Ascending aorta (tissue), 2 donors: ENCODE measurements around the gene FAM13B. TPM values are rescaled to one million over a fixed set of nuclear protein-coding genes. Genes with fewer than 3 reads are reported as not detected.
A peak's percentile ranks its signal among the peaks of the same experiment; 100 is the strongest.

Source experiments
- DNase-seq, 2 donors: peaks; one replicate each; pipeline ENCODE4 v3.0.0-alpha.2; 2019; ENCODE audit warnings: low spot score in 2 of 2
- H3K27ac ChIP-seq, 2 donors: fragments of 200-600 bp; sonication (generic); one replicate each; pipeline ENCODE4 v1.5.1; 2016 to 2017; ENCODE audit warnings: mild to moderate bottlenecking in 1 of 2
- H3K27me3 ChIP-seq: fragments of 200-600 bp; sonication (generic); one replicate; pipeline ENCODE4 v1.5.1; 2017
- H3K36me3 ChIP-seq, 2 donors: fragments of 200-600 bp; sonication (generic); one replicate each; pipeline ENCODE4 v1.5.1; 2016
- H3K4me1 ChIP-seq, 2 donors: fragments of 200-600 bp; sonication (generic); one replicate each; pipeline ENCODE4 v1.5.1; 2016 to 2017; ENCODE audit warnings: mild to moderate bottlenecking in 1 of 2
- H3K4me3 ChIP-seq, 2 donors: fragments of 200-600 bp; sonication (generic); one replicate each; pipeline ENCODE4 v1.5.1; 2016 to 2017; ENCODE audit warnings: mild to moderate bottlenecking in 1 of 2
- H3K9me3 ChIP-seq, 2 donors: fragments of 200-600 bp; sonication (generic); one replicate each; pipeline ENCODE4 v1.5.1; 2016
- CTCF ChIP-seq, 3 experiments: fragments of 200-600 bp in 2 of 3; fragments of 450-650 bp in 1 of 3; sonication (generic) in 2 of 3; IDR thresholded peaks; one replicate each; pipeline ENCODE4 v1.5.1; 2016 to 2019; ENCODE audit warnings: antibody characterized with exemption in 3 of 3, mild to moderate bottlenecking in 1 of 3, moderate library complexity in 1 of 3
- intact Hi-C: fragments of 100-400 bp; cut with DNase I; formaldehyde crosslinking; loops from one replicate; pipeline ENCODE4 v1.15.1; 2023
- total RNA-seq: library from RNA; depleted of rRNA; stranded (reverse); fragments of >200 nt; gene quantifications from one replicate; pipeline ENCODE4 v1.1.0, GENCODE V29; 2016

The FAM13B gene
- total RNA-seq, 1 donor from 2014 or later, result 19.2 TPM

DNA sequence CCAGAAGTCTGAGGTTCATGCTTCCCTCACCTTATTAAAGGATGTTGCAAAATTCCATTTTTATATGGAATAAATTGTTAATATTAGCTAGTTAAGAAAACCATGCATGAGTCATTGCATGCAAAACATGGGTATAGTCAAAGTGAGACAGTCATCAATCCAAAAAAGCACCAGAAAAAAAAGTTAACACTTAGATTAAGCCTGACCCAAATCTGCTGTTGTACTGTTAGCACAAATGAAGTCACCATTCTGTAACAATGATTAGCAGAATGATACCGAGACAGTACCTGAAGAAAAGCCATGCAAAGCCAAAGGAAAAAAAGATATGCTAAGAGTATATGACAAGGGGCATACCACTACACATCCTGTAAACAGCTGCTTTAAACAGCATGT is 94.1 kb downstream of the FAM13B start:
- intact Hi-C loops, result no loop called here
- H3K27ac ChIP-seq, result no peak overlapping the region
- DNase-seq, result no peak
- no peaks in the 10 kb centered on the region for H3K27me3 ChIP-seq
- H3K4me3 ChIP-seq, result no peak overlapping the region
- TF ChIP-seq CTCF (IDR thresholded peaks at IDR 0.05), result no peak
- H3K36me3 ChIP-seq, result peaks cover 54 to 69% of the 10 kb centered on the region in 2 donors
- H3K4me1 ChIP-seq, result no peaks in the 10 kb centered on the region
- no peaks in the 10 kb centered on the region for H3K9me3 ChIP-seq

DNA sequence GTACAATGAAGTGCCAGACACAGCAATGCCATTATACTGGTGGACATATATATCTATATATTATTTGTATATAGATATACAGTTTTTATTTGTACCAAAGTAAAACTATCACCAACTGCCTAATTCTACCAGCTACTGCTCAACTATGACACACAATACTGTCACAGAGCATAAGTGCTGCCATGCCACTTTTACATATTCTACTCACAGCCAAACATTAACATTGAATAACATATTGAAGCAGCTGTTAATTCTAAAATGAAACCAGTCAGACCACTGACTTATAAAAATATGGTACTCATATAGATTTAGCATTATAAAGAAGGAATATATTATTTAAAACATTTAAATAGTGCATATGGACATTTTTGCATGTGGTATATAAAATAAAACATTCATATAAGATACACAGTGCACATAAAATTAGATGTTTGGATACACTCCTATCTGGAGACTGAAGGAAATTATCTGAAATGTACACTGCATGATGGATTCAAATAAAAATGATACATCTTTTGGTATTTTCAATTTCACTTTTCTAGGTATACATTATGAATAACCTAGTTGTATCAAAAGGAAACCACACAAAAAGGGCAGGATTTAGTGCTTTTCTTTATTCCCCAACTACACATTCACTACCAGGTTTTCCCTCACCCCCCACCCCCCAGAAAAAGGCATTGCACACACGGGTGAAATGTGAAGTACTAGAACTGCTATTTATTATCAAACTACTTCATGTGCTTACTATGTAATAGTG is 94.7 kb downstream of the FAM13B start:
- DNase-seq, result no peak
- peaks cover 50 to 64% of the 10 kb centered on the region in 2 donors for H3K36me3 ChIP-seq
- no peaks in the 10 kb centered on the region for H3K27me3 ChIP-seq
- no peaks in the 10 kb centered on the region for H3K9me3 ChIP-seq
- H3K27ac ChIP-seq, result peak overlapping the region in 1 of 2 donors; percentile 13
- H3K4me3 ChIP-seq, result no peak overlapping the region
- no peak for TF ChIP-seq CTCF (IDR thresholded peaks at IDR 0.05)
- peaks cover 0 to under 1% of the 10 kb centered on the region in 2 donors for H3K4me1 ChIP-seq
- intact Hi-C loops, result no loop called here

GRCh38 chr5:137935694-137936093 is 97.2 kb downstream of the FAM13B start:
- DNase-seq, result no peak
- H3K27me3 ChIP-seq, result no peaks in the 10 kb centered on the region
- no peaks in the 10 kb centered on the region for H3K9me3 ChIP-seq
- H3K27ac ChIP-seq, result peak overlapping the region in 1 of 2 donors; percentile 6
- no peak for TF ChIP-seq CTCF (IDR thresholded peaks at IDR 0.05)
- intact Hi-C loops, result no loop called here
- H3K4me3 ChIP-seq, result no peak overlapping the region
- H3K4me1 ChIP-seq, result peaks cover 0 to 5% of the 10 kb centered on the region in 2 donors
- H3K36me3 ChIP-seq, result peaks cover 28 to 40% of the 10 kb centered on the region in 2 donors

DNA sequence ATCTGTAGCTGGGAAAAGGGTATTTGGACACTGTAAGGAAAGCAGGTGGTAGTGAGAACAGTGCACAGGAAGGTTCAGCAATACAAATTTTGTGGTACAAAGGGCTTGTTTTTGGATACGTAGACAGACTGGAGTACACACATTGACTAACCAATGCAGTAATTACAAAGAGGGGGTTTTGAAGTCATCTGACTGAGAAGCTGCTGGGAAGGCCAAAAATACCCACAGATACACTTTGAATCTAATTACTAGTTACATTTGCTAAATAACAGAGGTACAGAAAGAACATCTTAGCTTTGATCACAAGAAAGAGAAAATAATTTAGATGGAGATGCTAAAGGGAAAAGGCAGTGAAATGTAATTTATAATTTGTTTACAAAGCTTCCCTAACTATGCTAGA is 97.7 kb downstream of the FAM13B start:
- H3K27me3 ChIP-seq, result no peaks in the 10 kb centered on the region
- H3K27ac ChIP-seq, result peak overlapping the region in 1 of 2 donors; percentile 6
- DNase-seq, result no peak
- no peaks in the 10 kb centered on the region for H3K9me3 ChIP-seq
- peaks cover 25 to 35% of the 10 kb centered on the region in 2 donors for H3K36me3 ChIP-seq
- H3K4me3 ChIP-seq, result no peak overlapping the region
- H3K4me1 ChIP-seq, result peaks cover 0 to 5% of the 10 kb centered on the region in 2 donors
- TF ChIP-seq CTCF (IDR thresholded peaks at IDR 0.05), result no peak
- intact Hi-C loops, result no loop called here

- TF ChIP-seq CTCF (IDR thresholded peaks at IDR 0.05), result no peak
- H3K9me3 ChIP-seq, result no peaks in the 10 kb centered on the region
- H3K27me3 ChIP-seq, result no peaks in the 10 kb centered on the region
- peak overlapping the region; percentile 1 to 51 for H3K27ac ChIP-seq
- intact Hi-C loops, result no loop called here
- peaks cover 0 to 5% of the 10 kb centered on the region in 2 donors for H3K4me1 ChIP-seq
- no peak overlapping the region for H3K4me3 ChIP-seq
- DNase-seq, result no peak
- H3K36me3 ChIP-seq, result peaks cover 8 to 23% of the 10 kb centered on the region in 2 donors
Observed at GRCh38 chr5:137933491-137933911, 99.4 kb downstream of the FAM13B start.
